ENCODE data around the gene MRM2.

DNA sequence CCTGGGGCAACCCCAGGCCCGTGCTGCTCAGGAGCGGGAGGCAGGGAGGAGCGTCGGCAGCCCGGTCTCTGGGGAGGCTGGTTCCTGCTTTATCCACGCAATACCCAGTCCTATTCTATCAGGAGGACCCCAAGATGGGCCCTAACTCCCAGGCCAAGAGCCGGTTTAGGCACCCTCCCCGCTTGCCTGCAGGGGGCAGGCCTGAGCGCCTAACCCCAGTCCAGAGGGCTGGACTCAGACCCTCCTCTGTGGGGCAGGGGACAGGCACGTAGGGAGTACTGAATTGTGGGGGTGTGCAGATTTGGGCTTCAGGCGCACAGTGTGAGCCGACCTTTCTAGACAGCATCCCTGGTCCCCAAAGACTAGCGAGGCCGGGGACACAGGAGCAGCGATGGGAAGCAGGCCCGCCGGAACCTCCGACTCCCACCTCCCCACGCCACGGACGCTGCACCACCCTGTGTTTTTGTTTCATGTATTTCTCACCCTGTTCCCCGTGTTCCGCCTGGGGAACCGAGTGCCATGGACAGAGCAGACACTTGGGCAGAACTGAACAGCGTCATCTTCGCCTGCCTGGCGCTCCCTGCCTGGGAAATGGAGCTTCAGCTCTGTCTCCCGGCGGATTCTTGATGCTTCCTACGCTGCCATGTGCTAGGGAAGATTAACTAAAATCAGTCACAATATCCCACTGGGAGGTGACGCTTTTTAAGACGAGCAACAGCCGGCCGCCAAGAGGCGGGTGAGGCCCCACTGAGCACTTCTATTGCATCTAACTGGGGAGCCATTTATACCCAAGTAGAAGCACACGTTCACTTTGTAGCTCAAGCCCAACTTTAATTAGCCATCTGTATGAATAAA, 5.4 kb upstream of the MRM2 start:
- TF ChIP-seq, protein P1, sequence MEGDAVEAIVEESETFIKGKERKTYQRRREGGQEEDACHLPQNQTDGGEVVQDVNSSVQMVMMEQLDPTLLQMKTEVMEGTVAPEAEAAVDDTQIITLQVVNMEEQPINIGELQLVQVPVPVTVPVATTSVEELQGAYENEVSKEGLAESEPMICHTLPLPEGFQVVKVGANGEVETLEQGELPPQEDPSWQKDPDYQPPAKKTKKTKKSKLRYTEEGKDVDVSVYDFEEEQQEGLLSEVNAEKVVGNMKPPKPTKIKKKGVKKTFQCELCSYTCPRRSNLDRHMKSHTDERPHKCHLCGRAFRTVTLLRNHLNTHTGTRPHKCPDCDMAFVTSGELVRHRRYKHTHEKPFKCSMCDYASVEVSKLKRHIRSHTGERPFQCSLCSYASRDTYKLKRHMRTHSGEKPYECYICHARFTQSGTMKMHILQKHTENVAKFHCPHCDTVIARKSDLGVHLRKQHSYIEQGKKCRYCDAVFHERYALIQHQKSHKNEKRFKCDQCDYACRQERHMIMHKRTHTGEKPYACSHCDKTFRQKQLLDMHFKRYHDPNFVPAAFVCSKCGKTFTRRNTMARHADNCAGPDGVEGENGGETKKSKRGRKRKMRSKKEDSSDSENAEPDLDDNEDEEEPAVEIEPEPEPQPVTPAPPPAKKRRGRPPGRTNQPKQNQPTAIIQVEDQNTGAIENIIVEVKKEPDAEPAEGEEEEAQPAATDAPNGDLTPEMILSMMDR (IDR thresholded peaks at IDR 0.05; ENCODE audit: low read length), result peak; percentile 52
- TF ChIP-seq EZH2 (optimal IDR thresholded peaks at IDR 0.05; ENCODE audit: low read depth, low read length), result no peak
